H9 (cell line): ENCODE measurements around the gene MXD4. TPM values are rescaled to one million over a fixed set of nuclear protein-coding genes. Genes with fewer than 3 reads are reported as not detected.

ENCODE experiments used
- DNase-seq: peaks from one replicate; pipeline ENCODE4 v3.0.0-alpha.2; 2017
- H2AFZ ChIP-seq: one replicate; pipeline ENCODE4 v1.6.1; 2013; ENCODE audit warnings: mild to moderate bottlenecking, low read length, control low read depth, moderate library complexity
- H2AK5ac ChIP-seq: 2 replicates; pipeline ENCODE4 v1.6.1; 2013; ENCODE audit warnings: low read length, control low read depth, mixed read lengths; ENCODE audit not compliant: insufficient read length
- H2BK120ac ChIP-seq: one replicate; pipeline ENCODE4 v1.6.1; 2013; ENCODE audit warnings: low read depth, mild to moderate bottlenecking, low read length, control low read depth, inconsistent platforms; ENCODE audit not compliant: poor library complexity, severe bottlenecking
- H2BK12ac ChIP-seq: 2 replicates; pipeline ENCODE4 v1.6.1; 2013; ENCODE audit warnings: low read length, control low read depth, mixed read lengths, low read depth; ENCODE audit not compliant: insufficient read length
- H2BK15ac ChIP-seq: 2 replicates; pipeline ENCODE4 v1.6.1; 2013; ENCODE audit warnings: low read depth, low read length, control low read depth
- H2BK20ac ChIP-seq: one replicate; pipeline ENCODE4 v1.6.1; 2013; ENCODE audit warnings: low read depth, mild to moderate bottlenecking, low read length, control low read depth, inconsistent platforms; ENCODE audit not compliant: poor library complexity, severe bottlenecking
- H2BK5ac ChIP-seq: 2 replicates; pipeline ENCODE4 v1.6.1; 2013; ENCODE audit warnings: low read length, control low read depth, mixed read lengths; ENCODE audit not compliant: insufficient read length
- H3K14ac ChIP-seq: 2 replicates; pipeline ENCODE4 v1.6.1; 2013; ENCODE audit warnings: low read length, control low read depth; ENCODE audit not compliant: insufficient read depth
- H3K18ac ChIP-seq: 2 replicates; pipeline ENCODE4 v1.6.1; 2013; ENCODE audit warnings: low read depth, mild to moderate bottlenecking, mixed read lengths, low read length, control low read depth; ENCODE audit not compliant: insufficient read length
- H3K23ac ChIP-seq: 2 replicates; pipeline ENCODE4 v1.6.1; 2013; ENCODE audit warnings: low read length, control low read depth, mixed read lengths, low read depth; ENCODE audit not compliant: insufficient read length
- H3K23me2 ChIP-seq: 2 replicates; pipeline ENCODE4 v1.6.1; 2013; ENCODE audit warnings: low read depth, mild to moderate bottlenecking, mixed read lengths, low read length, control low read depth; ENCODE audit not compliant: insufficient read length, poor library complexity, severe bottlenecking
- H3K27ac ChIP-seq: 2 replicates; pipeline ENCODE4 v1.5.1; 2013; ENCODE audit warnings: low read length, control low read depth, mixed read lengths, low read depth; ENCODE audit not compliant: insufficient read length
- H3K27me3 ChIP-seq: 2 replicates; pipeline ENCODE4 v1.6.1; 2013; ENCODE audit warnings: low read length, control low read depth, inconsistent platforms; ENCODE audit not compliant: insufficient read depth
- H3K4ac ChIP-seq: 2 replicates; pipeline ENCODE4 v1.6.1; 2013; ENCODE audit warnings: low read depth, mild to moderate bottlenecking, control low read depth, inconsistent platforms, low read length, moderate library complexity
- H3K4me1 ChIP-seq: 2 replicates; pipeline ENCODE4 v1.6.1; 2013; ENCODE audit warnings: low read length, control low read depth, inconsistent platforms; ENCODE audit not compliant: insufficient read depth
- H3K4me2 ChIP-seq: 2 replicates; pipeline ENCODE4 v1.6.1; 2013; ENCODE audit warnings: low read length, control low read depth, mixed read lengths; ENCODE audit not compliant: insufficient read length, insufficient read depth
- H3K56ac ChIP-seq: 2 replicates; pipeline ENCODE4 v1.6.1; 2013; ENCODE audit warnings: low read depth, mild to moderate bottlenecking, mixed read lengths, low read length, control low read depth; ENCODE audit not compliant: insufficient read length
- H3K79me1 ChIP-seq: 2 replicates; pipeline ENCODE4 v1.6.1; 2013; ENCODE audit warnings: low read depth, mild to moderate bottlenecking, moderate library complexity, low read length, control low read depth, inconsistent platforms; ENCODE audit not compliant: insufficient read depth, poor library complexity, severe bottlenecking
- H3K79me2 ChIP-seq: 2 replicates; pipeline ENCODE4 v1.6.1; 2013; ENCODE audit warnings: low read length, control low read depth, inconsistent platforms; ENCODE audit not compliant: insufficient read depth
- H3K9ac ChIP-seq: 2 replicates; pipeline ENCODE4 v1.6.1; 2013; ENCODE audit warnings: low read length, control low read depth, mixed read lengths; ENCODE audit not compliant: insufficient read length; ENCODE audit errors: extremely low read depth
- H3K9me3 ChIP-seq: one replicate; pipeline ENCODE4 v1.6.1; 2013; ENCODE audit warnings: low read depth, low read length, inconsistent platforms; ENCODE audit not compliant: control insufficient read depth
- H3T11ph ChIP-seq: one replicate; pipeline ENCODE4 v1.6.1; 2013; ENCODE audit warnings: mild to moderate bottlenecking, low read length, control low read depth, inconsistent platforms
- H4K20me1 ChIP-seq: one replicate; pipeline ENCODE4 v1.6.1; 2013; ENCODE audit not compliant: control insufficient read depth, insufficient read length, insufficient read depth
- H4K5ac ChIP-seq: 2 replicates; pipeline ENCODE4 v1.6.1; 2013; ENCODE audit warnings: low read depth, mild to moderate bottlenecking, mixed read lengths, low read length, control low read depth; ENCODE audit not compliant: insufficient read length
- H4K8ac ChIP-seq: replicated peaks from 2 replicates; pipeline ENCODE4 v1.6.1; 2013; ENCODE audit warnings: low read length, control low read depth, mixed read lengths, low read depth; ENCODE audit not compliant: insufficient read length
- H4K91ac ChIP-seq: 2 replicates; pipeline ENCODE4 v1.6.1; 2013; ENCODE audit warnings: low read depth, mild to moderate bottlenecking, moderate library complexity, mixed read lengths, low read length, control low read depth; ENCODE audit not compliant: insufficient read length
- H3K27ac Mint-ChIP-seq, 3 experiments: 2 replicates in 2 of 3; 3 replicates in 1 of 3; pipeline ENCODE4 v1.8.0; 2020 to 2021; ENCODE audit warnings: mixed read lengths in 3 of 3, mild to moderate bottlenecking in 1 of 3, moderate library complexity in 1 of 3
- H3K27me3 Mint-ChIP-seq: 2 replicates; pipeline ENCODE4 v1.8.0; 2021; ENCODE audit warnings: low read depth, mild to moderate bottlenecking, moderate library complexity, mixed read lengths
- H3K36me3 Mint-ChIP-seq, 3 experiments: 2 replicates in 2 of 3; 3 replicates in 1 of 3; pipeline ENCODE4 v1.8.0; 2020 to 2021; ENCODE audit warnings: low read depth in 3 of 3, mixed read lengths in 3 of 3; ENCODE audit not compliant: insufficient read depth in 1 of 3
- H3K4me1 Mint-ChIP-seq, 2 experiments: 2 replicates each; pipeline ENCODE4 v1.8.0; 2020; ENCODE audit warnings: mixed read lengths in 2 of 2
- H3K4me3 Mint-ChIP-seq, 2 experiments: 2 replicates in 1 of 2; 3 replicates in 1 of 2; pipeline ENCODE4 v1.8.0; 2020 to 2021; ENCODE audit warnings: mild to moderate bottlenecking in 2 of 2, mixed read lengths in 2 of 2, moderate library complexity in 1 of 2
- H3K9me3 Mint-ChIP-seq, 2 experiments: 2 replicates in 1 of 2; 3 replicates in 1 of 2; pipeline ENCODE4 v1.8.0; 2020; ENCODE audit warnings: mild to moderate bottlenecking in 2 of 2, mixed read lengths in 2 of 2, moderate library complexity in 1 of 2
- WGBS: extraction: QIAGEN DNeasy Blood & Tissue Kit; methylation state at CpG from one replicate; pipeline ENCODE4 v1.1.7; 2013; ENCODE audit warnings: missing lambda C conversion rate, low lambda C conversion rate, mixed read lengths; ENCODE audit not compliant: insufficient read length; ENCODE audit errors: extremely low coverage; 5-methylcytosine and 5-hydroxymethylcytosine counted together
- total RNA-seq: library from RNA; stranded (reverse); gene quantifications from 2 replicates; pipeline ENCODE4 v1.2.1, GENCODE V29; 2021
- TF ChIP-seq, protein P1 (sequence below): fragments of 200-600 bp; sonication (generic); conservative IDR thresholded peaks from 3 replicates; pipeline ENCODE4 v1.8.0; 2021; ENCODE audit warnings: antibody characterized with exemption, mild to moderate bottlenecking

Gene MXD4
- total RNA-seq, 1 experiment from 2014 or later = 24.1 TPM

- no peaks in the 10 kb centered on the region for H3K79me2 ChIP-seq
- H3K27ac Mint-ChIP-seq = no peak overlapping the region
These were observed 5.7 kb downstream of the MXD4 start for GRCh38 chr4:2256156-2256731.

More at GRCh38 chr4:2256156-2256731, 5.7 kb downstream of the MXD4 start:
- Histone ChIP-seq H4K5ac (no peak overlapping the region), H3K18ac (no peak overlapping the region), H3K4me1 (no peaks in the 10 kb centered on the region), H2BK15ac (no peak overlapping the region), H2BK12ac (no peak overlapping the region), H2BK5ac (no peak overlapping the region), H4K91ac (no peak overlapping the region), H4K20me1 (peaks cover 2% of the 10 kb centered on the region), H2BK120ac (no peak overlapping the region), H2BK20ac (no peak overlapping the region), H4K8ac (no peak overlapping the region), H3K14ac (no peak overlapping the region), H3K23ac (no peak overlapping the region), H3K9me3 (no peaks in the 10 kb centered on the region), H3K4ac (no peak overlapping the region), H2AFZ (no peak overlapping the region), H3T11ph (no peak overlapping the region), H3K27ac (no peak overlapping the region), H3K4me2 (no peak overlapping the region), H3K9ac (no peak overlapping the region), H2AK5ac (no peak overlapping the region), H3K56ac (no peak overlapping the region), H3K27me3 (no peaks in the 10 kb centered on the region), H3K79me1 (no peaks in the 10 kb centered on the region), H3K23me2 (peaks cover 9% of the 10 kb centered on the region)
- WGBS = no CpG with 5 or more reads among the region's 8 CpGs
- Mint-ChIP-seq H3K9me3 (no peaks in the 10 kb centered on the region), H3K4me1 (no peaks in the 10 kb centered on the region), H3K4me3 (no peak overlapping the region), H3K36me3 (peaks cover 5 to 18% (median 12%) of the 10 kb centered on the region in 3 experiments; a peak in 4 of 7 replicates), H3K27me3 (no peaks in the 10 kb centered on the region)
- DNase-seq = no peak
- TF ChIP-seq, protein P1, sequence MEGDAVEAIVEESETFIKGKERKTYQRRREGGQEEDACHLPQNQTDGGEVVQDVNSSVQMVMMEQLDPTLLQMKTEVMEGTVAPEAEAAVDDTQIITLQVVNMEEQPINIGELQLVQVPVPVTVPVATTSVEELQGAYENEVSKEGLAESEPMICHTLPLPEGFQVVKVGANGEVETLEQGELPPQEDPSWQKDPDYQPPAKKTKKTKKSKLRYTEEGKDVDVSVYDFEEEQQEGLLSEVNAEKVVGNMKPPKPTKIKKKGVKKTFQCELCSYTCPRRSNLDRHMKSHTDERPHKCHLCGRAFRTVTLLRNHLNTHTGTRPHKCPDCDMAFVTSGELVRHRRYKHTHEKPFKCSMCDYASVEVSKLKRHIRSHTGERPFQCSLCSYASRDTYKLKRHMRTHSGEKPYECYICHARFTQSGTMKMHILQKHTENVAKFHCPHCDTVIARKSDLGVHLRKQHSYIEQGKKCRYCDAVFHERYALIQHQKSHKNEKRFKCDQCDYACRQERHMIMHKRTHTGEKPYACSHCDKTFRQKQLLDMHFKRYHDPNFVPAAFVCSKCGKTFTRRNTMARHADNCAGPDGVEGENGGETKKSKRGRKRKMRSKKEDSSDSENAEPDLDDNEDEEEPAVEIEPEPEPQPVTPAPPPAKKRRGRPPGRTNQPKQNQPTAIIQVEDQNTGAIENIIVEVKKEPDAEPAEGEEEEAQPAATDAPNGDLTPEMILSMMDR = no peak
